Heart left ventricle (tissue), 13 donors: ENCODE data around the gene SHC1.

Experiments
- CTCF ChIP-seq, 12 donors: fragments of 200-600 bp; sonication (generic) in 4 of 12; IDR thresholded peaks; one replicate each; pipeline versions ENCODE4 v1.5.0 to v1.8.0; 2018 to 2022; ENCODE audit warnings: antibody characterized with exemption in 12 of 12, mild to moderate bottlenecking in 5 of 12
- POLR2A ChIP-seq, 2 donors: fragments of 450-650 bp; IDR thresholded peaks; one replicate each; pipeline ENCODE4 v1.6.1; 2017; ENCODE audit warnings: antibody characterized with exemption in 2 of 2, mild to moderate bottlenecking in 2 of 2, moderate library complexity in 2 of 2
- donor health status: ischemic (EF 13 %, LVEDD 7.1; RV severe dilation, severe dysfunction).
- donor health status: DM: no; HTN: yes; CAD: no.
- donor health status: DM: no; HTN: no; CAD: no.
- donor health status: ischemic (EF 25% LVEDD 6.9; RV normal size, moderate dysfunction).
- donor health status: ischemic (EF 25% LVEDD 5.7; RV mildly dilated, moderate dysfunction).
- donor health status: ischemic (EF 35%, LVEDD 5.7; RV mildly dilated, moderate dysfunction).
- donor health status: nonischemic (EF 11% LVEDD 7.7; RV severe dilation, severe dysfunction).
- donor health status: DM: yes; HTN: yes; CAD: no.
- donor health status: PGD.
- donor health status: ischemic (EF 29% LVEDD 5.4; RV normal size, mild dysfunction).
- donor health status: nonischemic (EF 23%, LVEDD 6.1; RV moderate dilation, normal function).

- no peak for TF ChIP-seq CTCF (IDR thresholded peaks at IDR 0.05)
- TF ChIP-seq POLR2A (IDR thresholded peaks at IDR 0.05) = no peak
Measured at GRCh38 chr1:154983776-154984466, 13.4 kb upstream of the SHC1 start.
